Muscle layer of duodenum (tissue), 2 donors: ENCODE results near the gene IVL.

Experiments used
- H3K27ac ChIP-seq: one replicate; pipeline ENCODE4 v1.7.0; 2013; ENCODE audit warnings: mild to moderate bottlenecking, low read length
- H3K27me3 ChIP-seq: one replicate; pipeline ENCODE4 v1.7.0; 2013; ENCODE audit warnings: low read depth, mild to moderate bottlenecking, control low read depth, low read length
- H3K36me3 ChIP-seq, 2 donors: one replicate each; pipeline ENCODE4 v1.7.0; 2013; ENCODE audit warnings: low read length in 2 of 2, control low read depth in 1 of 2, mild to moderate bottlenecking in 1 of 2; ENCODE audit not compliant: insufficient read depth in 2 of 2, control insufficient read depth in 1 of 2
- H3K4me1 ChIP-seq, 2 donors: one replicate each; pipeline ENCODE4 v1.7.0; 2013; ENCODE audit warnings: low read length in 2 of 2, mild to moderate bottlenecking in 2 of 2, control low read depth in 1 of 2, moderate library complexity in 1 of 2; ENCODE audit not compliant: insufficient read depth in 2 of 2, control insufficient read depth in 1 of 2
- H3K4me3 ChIP-seq, 2 donors: one replicate each; pipeline ENCODE4 v1.7.0; 2013; ENCODE audit warnings: low read length in 2 of 2, low read depth in 1 of 2, mild to moderate bottlenecking in 1 of 2
- H3K9me3 ChIP-seq, 2 donors: one replicate each; pipeline ENCODE4 v1.7.0; 2013; ENCODE audit warnings: low read length in 2 of 2, control low read depth in 1 of 2, mild to moderate bottlenecking in 1 of 2; ENCODE audit not compliant: control insufficient read depth in 1 of 2
- donor health status: healthy.

The IVL gene

DNA sequence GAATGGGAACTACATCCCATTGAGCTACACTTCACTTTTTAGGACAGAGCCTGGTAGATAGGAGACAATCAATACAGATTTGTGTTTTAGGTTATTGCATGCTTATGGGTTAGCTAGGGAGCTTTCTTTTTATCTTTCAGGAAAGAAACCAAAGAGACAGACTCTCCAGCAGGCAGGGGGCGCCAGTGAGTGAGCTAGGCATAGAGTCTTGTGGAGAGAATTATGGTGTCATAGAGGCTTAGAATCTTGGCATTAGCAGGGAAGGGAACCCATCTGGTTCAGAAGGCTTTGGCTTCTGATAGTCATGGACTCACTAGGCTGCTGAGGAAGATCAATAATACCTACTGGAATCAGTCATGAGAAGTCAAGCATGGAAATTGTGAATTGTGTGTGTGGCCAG is 30.3 kb upstream of the IVL start, which contains the start of gene SMCP:
SMCP (plus strand) TSS at position 281 of the 400 bp plus-strand sequence. CDS start 6,101 bp downstream, outside the sequence.
- H3K36me3 ChIP-seq = no peaks in the 10 kb centered on the region
- H3K4me3 ChIP-seq = no peak within 1 kb of the TSS
- no peaks in the 10 kb centered on the region for H3K9me3 ChIP-seq
- no peaks in the 10 kb centered on the region for H3K27me3 ChIP-seq
- no peaks in the 10 kb centered on the region for H3K4me1 ChIP-seq
- H3K27ac ChIP-seq = no peak within 1 kb of the TSS

DNA sequence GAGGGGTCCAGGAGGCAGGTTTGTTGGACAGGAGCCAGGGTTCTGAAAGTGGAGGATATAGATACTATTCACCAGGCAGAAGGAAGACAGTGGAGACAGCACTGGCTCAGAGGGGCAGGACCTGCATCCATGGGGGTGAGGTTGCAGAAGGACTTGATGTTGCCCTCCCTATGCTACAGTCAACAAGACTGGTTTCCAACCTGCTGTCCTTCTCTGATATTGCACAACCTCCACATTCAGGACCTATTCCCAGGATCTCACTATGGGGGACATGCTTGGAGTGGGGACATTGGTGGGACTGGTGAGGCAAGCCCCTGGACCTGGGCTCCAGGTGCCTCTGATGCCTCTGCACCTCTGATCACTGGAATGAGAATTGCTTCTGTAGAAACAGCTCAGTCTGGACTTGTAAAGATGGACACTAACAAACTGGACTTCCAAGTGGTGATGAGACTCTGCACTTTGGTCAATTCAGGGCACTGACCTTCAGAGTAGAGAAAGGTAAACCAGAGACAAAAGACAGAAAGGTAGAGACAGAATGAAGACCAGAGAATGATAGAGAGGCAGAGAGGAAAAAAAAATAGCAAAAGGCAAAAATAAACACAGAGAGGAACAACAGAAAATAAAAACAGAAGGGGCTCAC is 28.7 kb upstream of the IVL start:
- no peaks in the 10 kb centered on the region for H3K36me3 ChIP-seq
- H3K4me1 ChIP-seq = no peaks in the 10 kb centered on the region
- no peaks in the 10 kb centered on the region for H3K9me3 ChIP-seq
- no peak overlapping the region for H3K4me3 ChIP-seq
- no peak overlapping the region for H3K27ac ChIP-seq
- H3K27me3 ChIP-seq = no peaks in the 10 kb centered on the region

DNA sequence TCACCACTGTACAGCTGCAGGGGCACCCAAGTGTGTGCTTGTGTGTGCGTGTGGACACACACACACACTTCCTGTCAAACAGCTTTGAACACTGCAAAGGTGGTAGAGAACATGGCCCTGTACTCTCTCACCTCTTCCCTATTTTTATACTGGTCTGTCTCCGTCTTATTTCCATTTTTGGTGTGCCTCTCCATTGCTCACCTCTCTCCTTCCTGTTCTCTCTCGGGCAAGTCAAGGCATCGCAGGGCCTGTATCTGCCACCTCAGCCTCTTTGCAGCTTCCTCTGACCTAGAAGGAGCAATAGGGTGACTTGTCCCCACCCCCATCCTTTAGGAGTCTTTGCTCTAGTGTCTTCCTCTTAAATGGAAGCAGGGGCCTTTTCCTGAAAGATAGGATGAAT is 28.0 kb upstream of the IVL start:
- Histone ChIP-seq H3K27ac (no peak overlapping the region), H3K27me3 (no peaks in the 10 kb centered on the region), H3K4me3 (no peak overlapping the region), H3K36me3 (no peaks in the 10 kb centered on the region), H3K4me1 (no peaks in the 10 kb centered on the region), H3K9me3 (no peaks in the 10 kb centered on the region)

DNA sequence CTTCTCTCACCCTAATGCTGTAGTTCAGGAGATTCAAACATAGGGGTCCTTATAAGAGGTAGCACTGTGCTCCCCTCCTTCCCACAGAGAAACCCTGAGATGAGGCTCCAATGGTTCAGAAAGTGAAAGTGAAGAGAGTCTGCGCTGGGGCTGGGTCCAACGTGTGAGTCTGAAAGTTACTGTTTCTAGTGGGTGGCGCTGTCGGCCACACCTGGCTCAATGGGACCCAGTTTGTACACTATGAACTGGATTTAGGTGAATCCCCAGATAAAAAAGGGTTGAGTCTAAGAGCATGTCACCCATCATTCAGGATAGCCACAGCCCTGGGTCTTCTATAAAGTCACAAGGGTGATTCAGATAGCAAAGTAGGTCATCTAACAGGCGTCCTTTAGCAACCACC is 27.4 kb upstream of the IVL start:
- no peak overlapping the region for H3K27ac ChIP-seq
- H3K4me1 ChIP-seq = peaks cover 0 to 5% of the 10 kb centered on the region in 2 donors
- no peak overlapping the region for H3K4me3 ChIP-seq

DNA sequence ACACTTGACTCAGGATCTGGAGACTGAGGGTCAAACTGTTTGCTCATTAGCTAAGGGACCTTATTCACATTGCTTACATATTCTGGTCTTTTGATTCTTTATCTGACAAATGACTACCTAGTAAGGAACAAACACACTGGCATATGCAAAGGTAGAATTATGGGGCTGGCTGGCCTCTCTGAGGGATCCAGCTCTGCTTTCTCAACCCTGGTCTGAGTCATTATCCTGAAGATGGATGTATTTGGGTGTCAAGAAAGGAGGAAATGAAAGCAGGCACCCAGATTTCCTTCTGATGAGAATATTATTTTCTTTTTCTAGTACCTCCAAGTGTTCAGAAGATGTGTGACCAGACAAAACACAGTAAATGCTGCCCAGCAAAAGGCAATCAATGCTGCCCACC is 24.3 kb upstream of the IVL start:
- Histone ChIP-seq H3K4me3 (no peak overlapping the region), H3K27ac (no peak overlapping the region), H3K4me1 (peaks cover 0 to 14% of the 10 kb centered on the region in 2 donors), H3K27me3 (no peaks in the 10 kb centered on the region), H3K9me3 (no peaks in the 10 kb centered on the region), H3K36me3 (no peaks in the 10 kb centered on the region)

More for the DNA sequence above, 27.4 kb upstream of the IVL start:
- Histone ChIP-seq H3K36me3 (no peaks in the 10 kb centered on the region), H3K27me3 (no peaks in the 10 kb centered on the region), H3K9me3 (no peaks in the 10 kb centered on the region)

DNA sequence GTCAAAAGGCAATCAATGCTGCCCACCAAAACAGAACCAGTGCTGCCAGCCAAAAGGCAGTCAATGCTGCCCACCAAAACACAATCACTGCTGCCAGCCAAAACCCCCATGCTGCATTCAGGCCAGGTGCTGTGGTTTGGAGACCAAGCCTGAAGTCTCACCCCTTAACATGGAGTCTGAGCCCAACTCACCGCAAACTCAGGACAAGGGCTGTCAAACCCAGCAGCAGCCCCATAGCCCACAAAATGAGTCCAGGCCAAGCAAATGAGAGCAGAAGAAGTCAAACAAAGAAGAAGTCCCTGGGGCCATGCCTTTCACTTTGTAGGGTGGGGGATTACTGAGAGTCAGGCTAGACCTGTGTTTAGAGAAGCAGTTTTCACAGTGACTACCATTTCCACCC is 23.8 kb upstream of the IVL start:
- Histone ChIP-seq H3K4me3 (no peak overlapping the region), H3K4me1 (peaks cover 0 to 14% of the 10 kb centered on the region in 2 donors), H3K27me3 (no peaks in the 10 kb centered on the region), H3K27ac (no peak overlapping the region), H3K9me3 (no peaks in the 10 kb centered on the region), H3K36me3 (no peaks in the 10 kb centered on the region)

DNA sequence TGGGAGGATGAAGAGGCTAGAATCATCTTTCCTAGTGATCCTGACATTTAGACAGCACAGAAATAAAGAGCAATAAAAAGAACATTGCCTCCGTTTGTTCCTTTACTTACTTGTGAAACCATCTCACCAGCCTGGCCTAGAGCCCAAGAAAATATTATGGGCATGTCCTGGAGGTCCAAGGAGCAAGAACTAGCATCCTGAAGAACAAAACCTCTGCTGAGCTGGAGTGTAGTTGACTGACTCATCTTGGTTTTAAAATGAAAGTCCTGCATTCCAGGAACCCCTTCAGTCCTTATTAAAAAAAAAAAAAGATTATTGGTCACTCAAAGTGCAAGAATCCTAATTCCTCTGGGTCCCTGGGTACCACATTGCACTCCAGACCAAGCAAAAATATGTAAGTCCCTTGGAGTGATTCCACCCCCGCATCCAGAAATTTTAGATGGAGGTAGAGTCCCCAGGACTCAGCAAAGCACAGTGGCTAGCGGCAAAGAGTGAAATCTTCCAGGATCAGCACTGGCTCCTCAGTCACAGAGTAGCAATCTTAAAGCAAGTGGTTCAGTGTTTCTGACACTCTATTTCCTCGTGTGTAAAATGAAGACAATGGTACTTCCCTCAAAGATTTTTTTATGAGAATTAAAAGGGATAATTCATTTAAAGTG is 23.3 kb upstream of the IVL start:
- Histone ChIP-seq H3K9me3 (no peaks in the 10 kb centered on the region), H3K27ac (no peak overlapping the region), H3K36me3 (no peaks in the 10 kb centered on the region), H3K4me3 (no peak overlapping the region), H3K4me1 (peaks cover 0 to 14% of the 10 kb centered on the region in 2 donors), H3K27me3 (no peaks in the 10 kb centered on the region)

DNA sequence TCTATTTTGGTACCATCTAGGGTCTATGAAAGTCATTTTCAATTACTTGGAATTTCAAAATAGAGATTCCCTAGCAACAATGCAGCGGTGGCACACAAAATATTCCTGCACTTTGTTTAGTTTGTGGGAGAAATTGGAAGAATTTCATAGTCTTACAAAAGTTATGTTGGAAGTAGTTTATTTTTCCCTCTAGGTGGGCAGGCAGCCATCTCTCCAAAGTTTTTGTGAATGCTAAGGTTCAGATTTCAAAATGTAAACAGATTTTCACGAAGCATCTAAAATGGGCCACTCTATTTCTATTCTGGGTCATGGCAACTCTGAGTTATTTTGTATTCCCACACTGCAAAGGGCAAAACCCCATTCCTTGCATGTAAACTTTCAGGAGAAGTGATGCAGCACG is 22.3 kb upstream of the IVL start:
- Histone ChIP-seq H3K9me3 (no peaks in the 10 kb centered on the region), H3K4me3 (no peak overlapping the region), H3K27ac (no peak overlapping the region), H3K27me3 (no peaks in the 10 kb centered on the region), H3K4me1 (peaks cover 0 to 14% of the 10 kb centered on the region in 2 donors), H3K36me3 (no peaks in the 10 kb centered on the region)

DNA sequence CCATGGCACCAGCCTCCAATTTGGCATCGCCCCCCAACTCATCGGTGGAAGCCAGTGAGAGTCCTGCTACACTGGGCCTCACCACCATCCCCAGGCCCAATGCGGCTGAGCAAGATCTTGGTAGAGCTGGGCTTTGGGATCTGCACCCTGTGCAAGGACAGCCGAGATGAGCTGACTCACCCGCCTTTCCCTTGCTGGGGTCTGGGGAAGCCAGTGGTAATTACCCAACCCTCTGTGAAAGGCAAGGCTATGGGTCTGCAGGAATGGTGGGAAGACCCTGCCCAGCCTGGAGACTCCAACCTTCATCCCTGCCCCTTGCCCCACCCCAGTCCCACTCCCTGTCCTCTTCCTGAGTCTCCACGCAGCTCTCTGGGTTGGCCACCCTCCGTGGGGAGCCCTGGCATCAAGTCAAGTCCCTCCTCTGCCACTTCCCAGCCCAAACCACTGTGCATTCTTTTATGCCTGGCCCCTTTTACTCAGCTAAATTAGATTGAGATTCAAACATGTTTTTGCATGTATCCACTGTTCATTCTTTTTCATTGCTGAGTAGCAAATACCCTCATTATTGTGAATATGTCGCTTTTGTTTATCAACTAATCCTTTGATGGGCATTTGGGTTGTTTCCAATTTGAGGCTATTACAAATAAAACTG is 21.5 kb upstream of the IVL start:
- peaks cover 0 to 14% of the 10 kb centered on the region in 2 donors for H3K4me1 ChIP-seq
- no peaks in the 10 kb centered on the region for H3K27me3 ChIP-seq
- no peaks in the 10 kb centered on the region for H3K9me3 ChIP-seq
- H3K36me3 ChIP-seq = no peaks in the 10 kb centered on the region
- no peak overlapping the region for H3K4me3 ChIP-seq
- H3K27ac ChIP-seq = no peak overlapping the region

DNA sequence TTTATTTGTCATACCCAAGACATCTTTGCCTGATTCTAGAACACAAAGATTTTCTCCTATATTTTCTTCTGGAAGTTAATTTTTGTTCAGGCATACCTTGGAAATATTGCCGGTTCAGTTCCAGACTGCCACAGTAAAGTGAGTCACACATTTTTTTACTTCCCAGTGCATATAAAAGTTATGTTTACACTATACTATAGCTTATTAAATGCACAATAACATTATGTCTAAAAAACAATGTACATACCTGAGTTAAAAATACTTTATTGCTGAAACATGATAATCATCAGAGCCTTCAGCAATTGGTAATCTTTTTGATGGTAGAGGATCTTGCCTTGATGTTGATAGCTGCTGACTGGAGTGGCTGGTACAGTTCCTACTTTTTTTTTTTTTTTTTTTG is 20.2 kb upstream of the IVL start:
- no peak overlapping the region for H3K4me3 ChIP-seq
- H3K27me3 ChIP-seq = no peaks in the 10 kb centered on the region
- peaks cover 0 to 14% of the 10 kb centered on the region in 2 donors for H3K4me1 ChIP-seq
- no peaks in the 10 kb centered on the region for H3K9me3 ChIP-seq
- H3K36me3 ChIP-seq = no peaks in the 10 kb centered on the region
- no peak overlapping the region for H3K27ac ChIP-seq

DNA sequence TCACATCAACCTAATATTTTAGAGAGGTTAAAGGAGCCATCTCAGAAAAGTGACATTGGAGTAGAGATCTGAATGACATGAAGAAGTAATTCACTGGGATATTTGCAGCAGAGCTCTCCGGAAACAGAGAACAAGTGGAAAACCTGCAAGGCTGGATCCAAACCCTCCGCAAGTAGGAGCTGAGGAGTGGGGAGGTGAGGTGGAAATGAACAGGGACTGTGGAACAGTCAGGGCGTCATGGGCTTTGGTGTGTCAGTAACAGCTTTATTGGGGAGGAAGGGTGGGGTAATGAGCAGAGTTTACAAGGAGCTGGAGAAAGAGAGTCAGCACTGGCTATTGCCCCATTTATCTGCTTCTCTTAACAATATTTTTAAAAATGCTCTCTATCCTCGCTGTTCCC is 9.3 kb upstream of the IVL start:
- H3K4me1 ChIP-seq = peaks cover 0 to 4% of the 10 kb centered on the region in 2 donors
- no peak overlapping the region for H3K4me3 ChIP-seq
- H3K27ac ChIP-seq = no peak overlapping the region
- H3K36me3 ChIP-seq = no peaks in the 10 kb centered on the region
- H3K9me3 ChIP-seq = no peaks in the 10 kb centered on the region
- no peaks in the 10 kb centered on the region for H3K27me3 ChIP-seq
